WTC11 (cell line): ENCODE measurements around the gene SNX8. TPM values are rescaled to one million over a fixed set of nuclear protein-coding genes. Genes with fewer than 3 reads are reported as not detected.
A peak's percentile ranks its signal among the peaks of the same experiment; 100 is the strongest.

ENCODE experiments used
- ATAC-seq: fragments of 200-7000 bp; cut with Tn5 transposase; 2 replicates; pipeline ENCODE4 v1.10.0; 2021; ENCODE audit warnings: mild to moderate bottlenecking, moderate library complexity
- CTCF ChIA-PET: fragments of 300-600 bp; sonication (Branson Sonifier 250); formaldehyde crosslinking; loops from one replicate; lab custom pipeline; 2021; ENCODE audit warnings: antibody characterized with exemption; lab: Charles Lee
- POLR2A ChIA-PET: fragments of 350-600 bp; sonication (Branson Sonifier 250); formaldehyde crosslinking; loops from one replicate; lab custom pipeline; 2021; ENCODE audit warnings: antibody characterized with exemption; lab: Charles Lee
- DNase-seq: peaks from one replicate; pipeline ENCODE4 v3.0.0; 2021; ENCODE audit warnings: low spot score
- H3K27ac Mint-ChIP-seq: 2 replicates; pipeline ENCODE4 v1.8.0; 2021; ENCODE audit warnings: mixed read lengths
- H3K27me3 Mint-ChIP-seq: 2 replicates; pipeline ENCODE4 v1.8.0; 2021; ENCODE audit warnings: low read depth, mild to moderate bottlenecking, moderate library complexity, mixed read lengths
- H3K36me3 Mint-ChIP-seq: 2 replicates; pipeline ENCODE4 v1.8.0; 2021; ENCODE audit warnings: mixed read lengths
- H3K4me1 Mint-ChIP-seq: 2 replicates; pipeline ENCODE4 v1.8.0; 2022; ENCODE audit warnings: mixed read lengths
- H3K4me3 Mint-ChIP-seq: 2 replicates; pipeline ENCODE4 v1.8.0; 2021; ENCODE audit warnings: mild to moderate bottlenecking, moderate library complexity, mixed read lengths
- H3K9me3 Mint-ChIP-seq: 2 replicates; pipeline ENCODE4 v1.8.0; 2021; ENCODE audit warnings: mixed read lengths
- CBFB ChIP-seq: sonication (generic); formaldehyde crosslinking; IDR thresholded peaks from 2 replicates; pipeline ENCODE4 v1.8.1; 2022; ENCODE audit warnings: mild to moderate bottlenecking, low read depth, missing genetic modification reagents
- CREB1 ChIP-seq: sonication (generic); formaldehyde crosslinking; IDR thresholded peaks from 2 replicates; pipeline ENCODE4 v1.8.0; 2023; ENCODE audit warnings: mild to moderate bottlenecking, missing genetic modification reagents
- ELF4 ChIP-seq: sonication (generic); formaldehyde crosslinking; IDR thresholded peaks from 2 replicates; pipeline ENCODE4 v1.8.1; 2022; ENCODE audit warnings: low read depth, mild to moderate bottlenecking, moderate library complexity, missing genetic modification reagents
- HMGA2 ChIP-seq: fragments of 250-450 bp; sonication (Bioruptor Pico); IDR thresholded peaks from 2 replicates; pipeline ENCODE4 v1.4.0; 2021; ENCODE audit warnings: mild to moderate bottlenecking, moderate library complexity
- JUN ChIP-seq: sonication (generic); formaldehyde crosslinking; IDR thresholded peaks from 2 replicates; pipeline ENCODE4 v1.8.0; 2023; ENCODE audit warnings: mild to moderate bottlenecking, missing genetic modification reagents
- ZNF219 ChIP-seq: sonication (generic); formaldehyde crosslinking; IDR thresholded peaks from 2 replicates; pipeline ENCODE4 v1.8.0; 2023; ENCODE audit warnings: missing genetic modification reagents, mild to moderate bottlenecking, borderline replicate concordance
- ZNF263 ChIP-seq: sonication (generic); formaldehyde crosslinking; IDR thresholded peaks from 2 replicates; pipeline ENCODE4 v1.8.1; 2022; ENCODE audit warnings: low read depth, mild to moderate bottlenecking, moderate library complexity, missing genetic modification reagents
- ZNF281 ChIP-seq: sonication (generic); formaldehyde crosslinking; IDR thresholded peaks from 2 replicates; pipeline ENCODE4 v1.8.0; 2023; ENCODE audit warnings: mild to moderate bottlenecking, missing genetic modification reagents
- ZNF396 ChIP-seq: fragments of 250-450 bp; sonication (Bioruptor Pico); IDR thresholded peaks from 2 replicates; pipeline ENCODE4 v1.8.0; 2021; ENCODE audit warnings: mild to moderate bottlenecking, moderate library complexity, borderline replicate concordance
- total RNA-seq: library from RNA; stranded (reverse); gene quantifications from 3 replicates; pipeline ENCODE4 v1.2.3, GENCODE V29; 2021
- TF ChIP-seq, protein P1 (sequence below): sonication (generic); formaldehyde crosslinking; IDR thresholded peaks from 2 replicates; pipeline ENCODE4 v1.8.0; 2023; ENCODE audit warnings: missing genetic modification reagents, mild to moderate bottlenecking, borderline replicate concordance
- TF ChIP-seq, protein P2 (sequence below): fragments of 250-450 bp; sonication (Bioruptor Pico); IDR thresholded peaks from 2 replicates; pipeline ENCODE4 v1.8.0; 2021; ENCODE audit warnings: mild to moderate bottlenecking
- TF ChIP-seq, protein P3 (sequence below): fragments of 250-450 bp; sonication (Bioruptor Pico); IDR thresholded peaks from 2 replicates; pipeline ENCODE4 v1.9.0; 2021; ENCODE audit warnings: mild to moderate bottlenecking
- TF ChIP-seq, protein P4 (sequence below): sonication (generic); formaldehyde crosslinking; IDR thresholded peaks from 2 replicates; pipeline ENCODE4 v1.8.1; 2022; ENCODE audit warnings: low read depth, mild to moderate bottlenecking, moderate library complexity, missing genetic modification reagents, borderline replicate concordance
- TF ChIP-seq, protein P5 (sequence below): sonication (generic); formaldehyde crosslinking; IDR thresholded peaks from 2 replicates; pipeline ENCODE4 v1.8.0; 2022; ENCODE audit warnings: mild to moderate bottlenecking, missing genetic modification reagents

SNX8 gene
- total RNA-seq, 1 experiment from 2014 or later, result 50.8 TPM

DNA sequence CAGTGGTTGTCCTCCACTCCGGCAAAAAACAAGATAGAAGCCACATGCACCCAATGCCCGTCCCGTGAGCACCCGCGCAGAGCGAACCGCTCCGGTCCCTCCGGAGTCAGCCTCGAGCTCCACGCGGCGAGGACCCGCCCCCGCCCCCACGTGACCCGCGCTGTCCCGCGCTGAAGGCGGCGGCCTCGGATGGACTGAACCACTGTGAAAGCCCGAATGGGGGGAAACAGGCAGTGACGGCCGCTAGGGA is 39.6 kb upstream of the SNX8 start (continued):
- TF ChIP-seq, protein P1, sequence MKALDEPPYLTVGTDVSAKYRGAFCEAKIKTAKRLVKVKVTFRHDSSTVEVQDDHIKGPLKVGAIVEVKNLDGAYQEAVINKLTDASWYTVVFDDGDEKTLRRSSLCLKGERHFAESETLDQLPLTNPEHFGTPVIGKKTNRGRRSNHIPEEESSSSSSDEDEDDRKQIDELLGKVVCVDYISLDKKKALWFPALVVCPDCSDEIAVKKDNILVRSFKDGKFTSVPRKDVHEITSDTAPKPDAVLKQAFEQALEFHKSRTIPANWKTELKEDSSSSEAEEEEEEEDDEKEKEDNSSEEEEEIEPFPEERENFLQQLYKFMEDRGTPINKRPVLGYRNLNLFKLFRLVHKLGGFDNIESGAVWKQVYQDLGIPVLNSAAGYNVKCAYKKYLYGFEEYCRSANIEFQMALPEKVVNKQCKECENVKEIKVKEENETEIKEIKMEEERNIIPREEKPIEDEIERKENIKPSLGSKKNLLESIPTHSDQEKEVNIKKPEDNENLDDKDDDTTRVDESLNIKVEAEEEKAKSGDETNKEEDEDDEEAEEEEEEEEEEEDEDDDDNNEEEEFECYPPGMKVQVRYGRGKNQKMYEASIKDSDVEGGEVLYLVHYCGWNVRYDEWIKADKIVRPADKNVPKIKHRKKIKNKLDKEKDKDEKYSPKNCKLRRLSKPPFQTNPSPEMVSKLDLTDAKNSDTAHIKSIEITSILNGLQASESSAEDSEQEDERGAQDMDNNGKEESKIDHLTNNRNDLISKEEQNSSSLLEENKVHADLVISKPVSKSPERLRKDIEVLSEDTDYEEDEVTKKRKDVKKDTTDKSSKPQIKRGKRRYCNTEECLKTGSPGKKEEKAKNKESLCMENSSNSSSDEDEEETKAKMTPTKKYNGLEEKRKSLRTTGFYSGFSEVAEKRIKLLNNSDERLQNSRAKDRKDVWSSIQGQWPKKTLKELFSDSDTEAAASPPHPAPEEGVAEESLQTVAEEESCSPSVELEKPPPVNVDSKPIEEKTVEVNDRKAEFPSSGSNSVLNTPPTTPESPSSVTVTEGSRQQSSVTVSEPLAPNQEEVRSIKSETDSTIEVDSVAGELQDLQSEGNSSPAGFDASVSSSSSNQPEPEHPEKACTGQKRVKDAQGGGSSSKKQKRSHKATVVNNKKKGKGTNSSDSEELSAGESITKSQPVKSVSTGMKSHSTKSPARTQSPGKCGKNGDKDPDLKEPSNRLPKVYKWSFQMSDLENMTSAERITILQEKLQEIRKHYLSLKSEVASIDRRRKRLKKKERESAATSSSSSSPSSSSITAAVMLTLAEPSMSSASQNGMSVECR (CRISPR knock-in tag), result peak; percentile 88; the same call in 1 of the 2 replicates
- TF ChIP-seq JUN (CRISPR knock-in tag), result peak; percentile 83; the same call in 1 of the 2 replicates
- TF ChIP-seq, protein P2, sequence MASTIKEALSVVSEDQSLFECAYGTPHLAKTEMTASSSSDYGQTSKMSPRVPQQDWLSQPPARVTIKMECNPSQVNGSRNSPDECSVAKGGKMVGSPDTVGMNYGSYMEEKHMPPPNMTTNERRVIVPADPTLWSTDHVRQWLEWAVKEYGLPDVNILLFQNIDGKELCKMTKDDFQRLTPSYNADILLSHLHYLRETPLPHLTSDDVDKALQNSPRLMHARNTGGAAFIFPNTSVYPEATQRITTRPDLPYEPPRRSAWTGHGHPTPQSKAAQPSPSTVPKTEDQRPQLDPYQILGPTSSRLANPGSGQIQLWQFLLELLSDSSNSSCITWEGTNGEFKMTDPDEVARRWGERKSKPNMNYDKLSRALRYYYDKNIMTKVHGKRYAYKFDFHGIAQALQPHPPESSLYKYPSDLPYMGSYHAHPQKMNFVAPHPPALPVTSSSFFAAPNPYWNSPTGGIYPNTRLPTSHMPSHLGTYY (CRISPR knock-in tag), result no peak
- peak; percentile 83 for TF ChIP-seq ZNF281
- TF ChIP-seq, protein P3, sequence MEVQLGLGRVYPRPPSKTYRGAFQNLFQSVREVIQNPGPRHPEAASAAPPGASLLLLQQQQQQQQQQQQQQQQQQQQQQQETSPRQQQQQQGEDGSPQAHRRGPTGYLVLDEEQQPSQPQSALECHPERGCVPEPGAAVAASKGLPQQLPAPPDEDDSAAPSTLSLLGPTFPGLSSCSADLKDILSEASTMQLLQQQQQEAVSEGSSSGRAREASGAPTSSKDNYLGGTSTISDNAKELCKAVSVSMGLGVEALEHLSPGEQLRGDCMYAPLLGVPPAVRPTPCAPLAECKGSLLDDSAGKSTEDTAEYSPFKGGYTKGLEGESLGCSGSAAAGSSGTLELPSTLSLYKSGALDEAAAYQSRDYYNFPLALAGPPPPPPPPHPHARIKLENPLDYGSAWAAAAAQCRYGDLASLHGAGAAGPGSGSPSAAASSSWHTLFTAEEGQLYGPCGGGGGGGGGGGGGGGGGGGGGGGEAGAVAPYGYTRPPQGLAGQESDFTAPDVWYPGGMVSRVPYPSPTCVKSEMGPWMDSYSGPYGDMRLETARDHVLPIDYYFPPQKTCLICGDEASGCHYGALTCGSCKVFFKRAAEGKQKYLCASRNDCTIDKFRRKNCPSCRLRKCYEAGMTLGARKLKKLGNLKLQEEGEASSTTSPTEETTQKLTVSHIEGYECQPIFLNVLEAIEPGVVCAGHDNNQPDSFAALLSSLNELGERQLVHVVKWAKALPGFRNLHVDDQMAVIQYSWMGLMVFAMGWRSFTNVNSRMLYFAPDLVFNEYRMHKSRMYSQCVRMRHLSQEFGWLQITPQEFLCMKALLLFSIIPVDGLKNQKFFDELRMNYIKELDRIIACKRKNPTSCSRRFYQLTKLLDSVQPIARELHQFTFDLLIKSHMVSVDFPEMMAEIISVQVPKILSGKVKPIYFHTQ (CRISPR knock-in tag), result no peak
- no peak for TF ChIP-seq ELF4
- TF ChIP-seq, protein P4, sequence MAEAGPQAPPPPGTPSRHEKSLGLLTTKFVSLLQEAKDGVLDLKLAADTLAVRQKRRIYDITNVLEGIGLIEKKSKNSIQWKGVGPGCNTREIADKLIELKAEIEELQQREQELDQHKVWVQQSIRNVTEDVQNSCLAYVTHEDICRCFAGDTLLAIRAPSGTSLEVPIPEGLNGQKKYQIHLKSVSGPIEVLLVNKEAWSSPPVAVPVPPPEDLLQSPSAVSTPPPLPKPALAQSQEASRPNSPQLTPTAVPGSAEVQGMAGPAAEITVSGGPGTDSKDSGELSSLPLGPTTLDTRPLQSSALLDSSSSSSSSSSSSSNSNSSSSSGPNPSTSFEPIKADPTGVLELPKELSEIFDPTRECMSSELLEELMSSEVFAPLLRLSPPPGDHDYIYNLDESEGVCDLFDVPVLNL (CRISPR knock-in tag), result no peak; the same call in 1 of the 2 replicates

DNA sequence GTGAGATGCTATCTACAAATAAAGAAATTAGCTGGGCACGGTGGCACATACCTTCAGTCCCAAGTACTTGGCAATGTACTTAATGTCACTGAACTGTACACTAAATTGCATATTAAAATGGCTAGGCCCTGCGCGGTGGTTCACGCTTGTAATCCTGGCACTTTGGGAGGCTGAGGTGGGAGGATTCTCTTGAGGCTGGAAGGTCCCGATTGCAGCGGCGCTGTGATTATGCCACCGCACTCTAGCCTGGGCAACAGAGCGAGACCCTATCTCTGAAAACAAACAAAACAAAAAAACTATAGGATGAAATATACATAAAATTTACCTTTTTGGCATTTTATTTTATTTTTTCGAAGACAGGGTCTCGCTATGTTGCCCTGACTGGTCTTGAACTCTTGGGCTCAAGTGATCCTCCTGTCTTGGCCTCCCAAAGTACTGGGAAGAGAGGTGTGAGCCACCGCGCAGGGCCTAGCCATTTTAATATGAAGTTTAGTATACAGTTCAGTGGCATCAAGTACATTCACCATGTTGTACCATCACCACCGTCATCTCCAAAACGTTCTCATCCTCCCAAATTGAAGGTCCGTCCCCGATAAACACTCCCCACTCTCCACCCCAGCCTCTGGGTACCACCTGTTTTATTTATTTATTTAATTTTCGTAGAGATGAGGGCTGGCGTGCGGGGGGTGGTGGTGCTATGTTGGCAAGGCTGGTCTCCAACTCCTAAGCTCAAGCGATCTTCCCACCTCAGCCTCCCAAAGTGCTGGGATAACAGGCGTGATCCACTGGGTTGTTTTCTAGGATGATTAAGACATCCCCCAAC is 39.1 kb upstream of the SNX8 start:
- no peak; the same call in 1 of the 2 replicates for ATAC-seq
- H3K9me3 Mint-ChIP-seq, result no peaks in the 10 kb centered on the region
- TF ChIP-seq CREB1 (no peak), ZNF219 (CRISPR knock-in tag) (0 out of 2 replicates have a peak, but pooled peaks have one; percentile 17), HMGA2 (no peak), CBFB (no peak), ZNF396 (CRISPR knock-in tag) (no peak), ZNF263 (no peak)
- TF ChIP-seq, protein P5, sequence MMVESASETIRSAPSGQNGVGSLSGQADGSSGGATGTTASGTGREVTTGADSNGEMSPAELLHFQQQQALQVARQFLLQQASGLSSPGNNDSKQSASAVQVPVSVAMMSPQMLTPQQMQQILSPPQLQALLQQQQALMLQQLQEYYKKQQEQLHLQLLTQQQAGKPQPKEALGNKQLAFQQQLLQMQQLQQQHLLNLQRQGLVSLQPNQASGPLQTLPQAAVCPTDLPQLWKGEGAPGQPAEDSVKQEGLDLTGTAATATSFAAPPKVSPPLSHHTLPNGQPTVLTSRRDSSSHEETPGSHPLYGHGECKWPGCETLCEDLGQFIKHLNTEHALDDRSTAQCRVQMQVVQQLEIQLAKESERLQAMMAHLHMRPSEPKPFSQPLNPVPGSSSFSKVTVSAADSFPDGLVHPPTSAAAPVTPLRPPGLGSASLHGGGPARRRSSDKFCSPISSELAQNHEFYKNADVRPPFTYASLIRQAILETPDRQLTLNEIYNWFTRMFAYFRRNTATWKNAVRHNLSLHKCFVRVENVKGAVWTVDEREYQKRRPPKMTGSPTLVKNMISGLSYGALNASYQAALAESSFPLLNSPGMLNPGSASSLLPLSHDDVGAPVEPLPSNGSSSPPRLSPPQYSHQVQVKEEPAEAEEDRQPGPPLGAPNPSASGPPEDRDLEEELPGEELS (CRISPR knock-in tag), result no peak
- H3K4me3 Mint-ChIP-seq, result peak overlapping the region; percentile 85
- POLR2A ChIA-PET, result no interaction called here
- no peak for DNase-seq
- H3K27me3 Mint-ChIP-seq, result no peaks in the 10 kb centered on the region
- CTCF ChIA-PET, result interaction anchor here (1.2 kb wide), 2 partner anchors 115 to 469 kb away, joined by 3 to 4 read pairs; no protein-coding TSS in a partner anchor
- peaks cover 30% of the 10 kb centered on the region for H3K36me3 Mint-ChIP-seq
- H3K27ac Mint-ChIP-seq, result peak overlapping the region; percentile 100
- H3K4me1 Mint-ChIP-seq, result peaks cover 17% of the 10 kb centered on the region
